ENCODE results near the gene FRS3.
"Not testable (repeated sequence)": the region's sequence is repeated elsewhere in the genome, so short reads cannot be mapped to it uniquely, and the experiment has no call there.

The FRS3 gene

DNA sequence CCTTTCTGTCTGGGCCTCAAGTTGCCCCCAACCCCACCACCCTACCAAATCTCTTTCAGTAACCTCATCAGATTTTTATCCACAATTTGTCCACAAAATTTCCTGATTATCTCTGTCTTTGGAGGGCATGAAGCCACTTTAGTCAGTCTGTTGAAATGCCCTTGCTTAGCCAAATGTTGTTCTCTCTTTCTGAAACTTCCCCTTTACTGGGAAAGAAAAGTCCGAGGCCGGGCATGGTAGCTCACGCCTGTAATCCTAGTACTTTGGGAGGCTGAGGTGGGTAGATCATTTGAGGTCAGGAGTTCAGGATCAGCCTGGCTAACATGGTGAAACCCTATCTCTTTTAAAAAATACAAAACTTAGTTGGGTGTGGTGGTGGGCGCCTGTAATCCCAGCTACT lies 41.6 kb upstream of the FRS3 start:
- ChIA-PET CTCF (no interaction called here), POLR2A (no interaction called here)
- no peak for TF ChIP-seq FOXK2 (IDR thresholded peaks at IDR 0.05)
- TF ChIP-seq SUZ12 (IDR thresholded peaks at IDR 0.05): no peak
- TF ChIP-seq, protein P1, sequence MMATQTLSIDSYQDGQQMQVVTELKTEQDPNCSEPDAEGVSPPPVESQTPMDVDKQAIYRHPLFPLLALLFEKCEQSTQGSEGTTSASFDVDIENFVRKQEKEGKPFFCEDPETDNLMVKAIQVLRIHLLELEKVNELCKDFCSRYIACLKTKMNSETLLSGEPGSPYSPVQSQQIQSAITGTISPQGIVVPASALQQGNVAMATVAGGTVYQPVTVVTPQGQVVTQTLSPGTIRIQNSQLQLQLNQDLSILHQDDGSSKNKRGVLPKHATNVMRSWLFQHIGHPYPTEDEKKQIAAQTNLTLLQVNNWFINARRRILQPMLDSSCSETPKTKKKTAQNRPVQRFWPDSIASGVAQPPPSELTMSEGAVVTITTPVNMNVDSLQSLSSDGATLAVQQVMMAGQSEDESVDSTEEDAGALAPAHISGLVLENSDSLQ (IDR thresholded peaks at IDR 0.05): no peak
- TF ChIP-seq L3MBTL2 (conservative IDR thresholded peaks at IDR 0.05): no peak
- TF ChIP-seq TARDBP (IDR thresholded peaks at IDR 0.05): no peak
- no peak for TF ChIP-seq LEF1 (IDR thresholded peaks at IDR 0.05; ENCODE audit: borderline replicate concordance)
- TF ChIP-seq ZNF384 (IDR thresholded peaks at IDR 0.05): no peak
- no peak for TF ChIP-seq ARNT (IDR thresholded peaks at IDR 0.05)
- no peak for TF ChIP-seq ELF4 (IDR thresholded peaks at IDR 0.05)
- TF ChIP-seq HDGF (IDR thresholded peaks at IDR 0.05; ENCODE audit: borderline replicate concordance): no peak
- DNase-seq (ENCODE audit: extremely low spot score): no peak

DNA sequence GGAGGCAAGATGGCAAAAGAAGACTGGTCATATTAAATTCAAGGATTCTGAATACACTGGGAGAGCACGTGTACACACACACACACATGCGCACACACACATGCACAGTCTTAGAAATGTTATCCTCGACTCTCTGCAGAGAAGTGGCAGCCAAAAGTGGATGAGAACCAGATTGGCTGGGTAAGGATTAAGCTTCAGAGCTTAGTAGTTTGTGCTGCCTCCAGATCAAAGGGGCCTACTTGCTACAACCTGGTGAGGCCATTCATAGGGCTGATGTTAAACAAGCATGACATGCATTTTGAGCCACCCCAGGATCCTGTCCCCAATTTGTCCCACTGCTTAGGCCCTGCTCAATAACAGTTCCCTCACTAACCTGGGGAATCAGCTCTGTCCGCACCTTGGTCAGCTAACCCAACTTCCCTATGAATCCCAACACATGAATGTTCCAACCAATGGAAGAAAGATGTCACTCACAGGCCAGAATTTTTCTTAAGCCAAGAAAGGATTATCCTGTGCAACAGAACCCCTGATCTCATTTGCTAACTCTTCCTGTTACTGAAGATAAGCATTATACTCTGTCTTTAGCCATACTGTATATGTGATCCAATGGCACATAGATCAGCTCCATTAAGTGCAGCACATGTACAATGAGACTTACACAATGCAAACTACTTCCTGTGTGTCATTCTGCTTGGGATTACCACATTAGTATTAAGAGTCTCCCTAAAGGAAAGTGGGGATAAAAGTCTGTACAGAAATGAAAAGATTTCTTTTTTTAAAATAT lies 38.8 kb upstream of the FRS3 start:
- no peak for DNase-seq (ENCODE audit: extremely low spot score)
- CTCF ChIA-PET: interaction anchor here (0.6 to 0.9 kb wide), 2 partner anchors 17 to 117 kb away, joined by 3 read pairs; no protein-coding TSS in a partner anchor
- POLR2A ChIA-PET: interaction anchor here (1.0 kb wide), 1 partner anchor 24 kb away, joined by 3 read pairs; no protein-coding TSS in a partner anchor

DNA sequence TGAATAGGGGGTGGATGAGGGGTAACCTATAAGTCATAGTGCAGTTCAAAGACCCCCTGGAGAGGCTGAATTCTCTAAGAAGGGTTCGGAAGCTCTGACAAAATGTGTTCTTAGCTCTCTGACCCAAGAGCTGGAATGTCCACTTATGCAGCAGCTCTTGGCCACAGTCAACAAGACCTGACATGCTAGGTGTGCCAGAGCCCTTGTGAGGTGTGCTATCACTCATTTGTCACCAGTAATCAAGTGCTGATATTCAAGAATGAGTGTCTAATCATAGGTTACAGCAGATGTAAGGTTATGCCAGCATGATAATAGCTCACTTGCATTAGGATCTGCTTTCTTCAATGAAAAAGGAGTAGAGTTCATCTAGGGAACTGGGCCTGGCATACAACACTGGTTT lies 35.9 kb upstream of the FRS3 start:
- CTCF ChIA-PET: interaction anchor here (1.0 kb wide), 1 partner anchor 21 kb away, joined by 5 read pairs; no protein-coding TSS in a partner anchor

More for the DNA sequence above, 38.8 kb upstream of the FRS3 start:
- TF ChIP-seq FOXA1 (IDR thresholded peaks at IDR 0.05) (no peak), TARDBP (IDR thresholded peaks at IDR 0.05) (no peak), CTBP1 (IDR thresholded peaks at IDR 0.05; ENCODE audit: borderline replicate concordance) (no peak), BHLHE40 (IDR thresholded peaks at IDR 0.05; ENCODE audit: borderline replicate concordance) (no peak), SP1 (IDR thresholded peaks at IDR 0.05) (no peak), LEF1 (IDR thresholded peaks at IDR 0.05; ENCODE audit: borderline replicate concordance) (no peak), FOXM1 (IDR thresholded peaks at IDR 0.05; ENCODE audit: borderline replicate concordance) (no peak), L3MBTL2 (conservative IDR thresholded peaks at IDR 0.05) (no peak), NFRKB (IDR thresholded peaks at IDR 0.05) (no peak), FOXK2 (IDR thresholded peaks at IDR 0.05) (no peak)
- TF ChIP-seq, protein P1 (IDR thresholded peaks at IDR 0.05): no peak

DNA sequence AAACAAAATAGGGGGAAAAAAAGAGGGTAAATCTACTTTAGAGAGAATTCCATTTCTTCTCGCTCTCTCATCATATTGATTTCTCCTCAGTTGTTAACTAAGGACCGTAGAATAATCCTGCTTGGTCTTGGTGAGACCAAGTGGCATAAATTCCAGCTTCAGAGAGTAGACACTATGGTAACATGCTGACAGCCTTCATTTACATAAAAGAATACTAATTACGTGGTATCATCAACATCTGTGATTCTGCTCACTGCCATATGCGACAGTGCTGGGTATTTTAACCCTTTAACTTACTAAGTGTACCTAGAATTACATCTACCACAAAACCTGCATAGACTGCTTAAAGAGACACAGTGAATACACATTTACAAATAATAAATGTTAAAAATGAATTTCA lies 34.9 kb upstream of the FRS3 start:
- CTCF ChIA-PET: interaction anchor here (0.5 kb wide), 2 partner anchors 15 to 416 kb away, joined by 3 to 4 read pairs; no protein-coding TSS in a partner anchor
- POLR2A ChIA-PET: no interaction called here
- no peak for TF ChIP-seq FOXA1 (IDR thresholded peaks at IDR 0.05)
- TF ChIP-seq ELF4 (IDR thresholded peaks at IDR 0.05): no peak
- TF ChIP-seq SP1 (IDR thresholded peaks at IDR 0.05): no peak
- TF ChIP-seq ZNF384 (IDR thresholded peaks at IDR 0.05): no peak
- no peak for TF ChIP-seq CTBP1 (IDR thresholded peaks at IDR 0.05; ENCODE audit: borderline replicate concordance)
- DNase-seq (ENCODE audit: extremely low spot score): no peak

More for the DNA sequence above, 35.9 kb upstream of the FRS3 start:
- TF ChIP-seq ARNT (IDR thresholded peaks at IDR 0.05) (no peak), SUZ12 (IDR thresholded peaks at IDR 0.05) (no peak), NFRKB (IDR thresholded peaks at IDR 0.05) (no peak), L3MBTL2 (conservative IDR thresholded peaks at IDR 0.05) (no peak), ZNF384 (IDR thresholded peaks at IDR 0.05) (no peak), FOXK2 (IDR thresholded peaks at IDR 0.05) (no peak), TARDBP (IDR thresholded peaks at IDR 0.05) (no peak), CTBP1 (IDR thresholded peaks at IDR 0.05; ENCODE audit: borderline replicate concordance) (no peak), HDGF (IDR thresholded peaks at IDR 0.05; ENCODE audit: borderline replicate concordance) (no peak), FOXA1 (IDR thresholded peaks at IDR 0.05) (no peak), FOXM1 (IDR thresholded peaks at IDR 0.05; ENCODE audit: borderline replicate concordance) (no peak), ELF4 (IDR thresholded peaks at IDR 0.05) (no peak), BHLHE40 (IDR thresholded peaks at IDR 0.05; ENCODE audit: borderline replicate concordance) (no peak), SP1 (IDR thresholded peaks at IDR 0.05) (no peak), LEF1 (IDR thresholded peaks at IDR 0.05; ENCODE audit: borderline replicate concordance) (no peak)
- TF ChIP-seq, protein P1 (IDR thresholded peaks at IDR 0.05): no peak
- POLR2A ChIA-PET: no interaction called here
- no peak for DNase-seq (ENCODE audit: extremely low spot score)

DNA sequence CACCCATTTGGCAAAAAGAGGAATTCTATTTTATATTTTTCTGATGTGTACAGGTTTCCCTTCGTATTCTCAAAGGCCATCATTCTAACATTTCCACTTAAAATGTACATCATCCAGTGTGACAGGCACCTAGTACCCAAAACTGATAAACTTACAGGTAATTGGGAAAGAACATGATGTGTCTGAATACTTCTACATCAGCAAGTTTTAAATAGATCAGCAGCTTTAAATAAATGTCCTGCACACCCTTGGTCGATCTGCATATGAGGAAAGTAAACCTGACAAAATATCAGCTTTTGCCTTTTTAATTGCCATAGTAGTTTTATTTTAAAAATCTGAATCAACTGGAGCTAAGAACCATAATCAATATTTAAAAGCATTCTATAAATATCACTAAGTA lies 34.3 kb upstream of the FRS3 start:
- no peak for DNase-seq (ENCODE audit: extremely low spot score)
- ChIA-PET CTCF (interaction anchor here (0.5 to 0.6 kb wide), 2 partner anchors 15 to 107 kb away, joined by 3 read pairs; partner anchors contain the start of genes BYSL and MED20), POLR2A (no interaction called here)
- no peak for TF ChIP-seq BHLHE40 (IDR thresholded peaks at IDR 0.05; ENCODE audit: borderline replicate concordance)
- no peak for TF ChIP-seq ZNF384 (IDR thresholded peaks at IDR 0.05)
- TF ChIP-seq LEF1 (IDR thresholded peaks at IDR 0.05; ENCODE audit: borderline replicate concordance): no peak
- no peak for TF ChIP-seq FOXA1 (IDR thresholded peaks at IDR 0.05)
- no peak for TF ChIP-seq L3MBTL2 (conservative IDR thresholded peaks at IDR 0.05)
- TF ChIP-seq TARDBP (IDR thresholded peaks at IDR 0.05): no peak
- TF ChIP-seq SUZ12 (IDR thresholded peaks at IDR 0.05): no peak
- TF ChIP-seq FOXM1 (IDR thresholded peaks at IDR 0.05; ENCODE audit: borderline replicate concordance): no peak
- no peak for TF ChIP-seq ELF4 (IDR thresholded peaks at IDR 0.05)

DNA sequence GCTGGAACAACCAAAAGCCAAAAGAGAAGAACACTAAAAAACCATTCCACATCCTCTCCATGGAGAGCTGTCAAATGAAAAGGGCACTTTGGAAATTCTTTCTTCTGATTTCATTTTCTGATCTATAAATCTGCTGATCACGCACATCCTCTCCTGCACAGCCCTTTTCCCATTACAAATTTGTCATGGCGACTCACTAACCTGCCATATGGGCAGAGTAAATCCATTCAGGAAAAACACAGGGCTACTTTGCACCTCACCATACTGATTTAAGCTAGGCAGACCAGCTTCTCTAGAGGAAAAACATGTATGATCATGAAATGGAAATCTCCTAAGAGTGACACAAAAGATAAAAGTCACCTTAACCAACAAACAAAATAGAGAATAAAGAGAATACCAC lies 33.8 kb upstream of the FRS3 start:
- TF ChIP-seq TARDBP (IDR thresholded peaks at IDR 0.05) (no peak), ELF4 (IDR thresholded peaks at IDR 0.05) (no peak), ARNT (IDR thresholded peaks at IDR 0.05) (no peak), L3MBTL2 (conservative IDR thresholded peaks at IDR 0.05) (no peak), BHLHE40 (IDR thresholded peaks at IDR 0.05; ENCODE audit: borderline replicate concordance) (no peak), FOXK2 (IDR thresholded peaks at IDR 0.05) (no peak), SUZ12 (IDR thresholded peaks at IDR 0.05) (no peak)
- CTCF ChIA-PET: interaction anchor here (0.6 kb wide), 1 partner anchor 108 kb away, joined by 3 read pairs; the partner anchor contains the start of genes BYSL and MED20
- no peak for DNase-seq (ENCODE audit: extremely low spot score)
- POLR2A ChIA-PET: no interaction called here

DNA sequence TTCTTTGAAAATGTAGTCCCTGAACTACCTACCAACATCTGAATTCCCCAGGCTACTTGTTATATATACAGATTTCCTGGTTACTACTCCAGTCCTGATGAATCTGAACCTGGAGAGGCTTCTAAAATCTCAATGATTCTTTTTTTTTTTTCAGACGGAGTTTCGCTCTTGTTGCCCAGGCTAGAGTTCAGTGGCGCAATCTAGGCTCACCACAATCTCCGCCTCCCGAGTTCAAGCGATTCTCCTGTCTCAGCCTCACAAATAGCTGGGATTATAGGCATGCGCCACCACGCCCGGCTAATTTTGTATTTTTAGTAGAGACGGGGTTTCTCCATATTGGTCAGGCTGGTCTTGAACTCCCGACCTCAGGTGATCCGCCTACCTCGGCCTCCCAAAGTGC lies 32.2 kb upstream of the FRS3 start:
- not testable (repeated sequence) for DNase-seq (ENCODE audit: extremely low spot score)

More for the DNA sequence above, 32.2 kb upstream of the FRS3 start:
- CTCF ChIA-PET, POLR2A ChIA-PET: not testable (repeated sequence)
